Testis (tissue), 3 donors: Measurements from ENCODE around the gene CABCOCO1. TPM values are rescaled to one million over a fixed set of nuclear protein-coding genes. Genes with fewer than 3 reads are reported as not detected.

Experiments used
- DNase-seq: peaks from one replicate; pipeline ENCODE4 v3.0.0-alpha.2; 2019
- H3K27ac ChIP-seq, 2 donors: fragments of 200-600 bp; sonication (generic); one replicate each; pipeline ENCODE4 v1.5.1; 2019
- H3K27me3 ChIP-seq: fragments of 200-600 bp; sonication (generic); one replicate; pipeline ENCODE4 v1.5.1; 2019
- H3K36me3 ChIP-seq: fragments of 200-600 bp; sonication (generic); one replicate; pipeline ENCODE4 v1.5.1; 2017; ENCODE audit warnings: low read depth; ENCODE audit errors: missing control alignments
- H3K4me1 ChIP-seq: fragments of 200-600 bp; sonication (generic); one replicate; pipeline ENCODE4 v1.5.1; 2019
- H3K4me3 ChIP-seq, 2 donors: fragments of 200-600 bp; sonication (generic); one replicate each; pipeline ENCODE4 v1.5.1; 2017 to 2019
- H3K9me3 ChIP-seq: fragments of 200-600 bp; sonication (generic); one replicate; pipeline ENCODE4 v1.5.1; 2017
- CTCF ChIP-seq, 3 experiments: fragments of 450-650 bp in 2 of 3; fragments of 200-600 bp in 1 of 3; sonication (generic) in 1 of 3; IDR thresholded peaks; one replicate each; pipeline ENCODE4 v1.5.1; 2016 to 2019; ENCODE audit warnings: antibody characterized with exemption in 3 of 3, mild to moderate bottlenecking in 2 of 3, moderate library complexity in 1 of 3
- POLR2A ChIP-seq: fragments of 450-650 bp; IDR thresholded peaks from one replicate; pipeline ENCODE4 v1.6.1; 2017; ENCODE audit warnings: antibody characterized with exemption, mild to moderate bottlenecking, moderate library complexity
- WGBS, 2 donors: methylation state at CpG; one replicate each; pipeline ENCODE4 v1.1.5; 2018; 5-methylcytosine and 5-hydroxymethylcytosine counted together
- intact Hi-C: fragments of 100-400 bp; cut with DNase I; formaldehyde crosslinking; loops from one replicate; pipeline ENCODE4 v1.15.1; 2023; ENCODE audit warnings: low total_unique reads
- polyA plus RNA-seq: library from polyadenylated mRNA; stranded (reverse); fragments of 350-450 nt; fragmentation: Illumina TruSeq; extraction: RNeasy Lipid Tissue Mini Kit (QIAGEN cat#74804); gene quantifications from one replicate; pipeline ENCODE4 v1.2.3, GENCODE V29; 2014; ENCODE audit warnings: low read depth, low replicate concordance; ENCODE audit not compliant: insufficient read depth
- total RNA-seq, 2 donors: library from RNA; depleted of rRNA; stranded (reverse); fragments of >200 nt; gene quantifications; one replicate each; pipeline ENCODE4 v1.2.3, GENCODE V29; 2016

The CABCOCO1 gene
- total and polyA plus RNA-seq, 3 donors from 2014 or later, result 2.5 to 26.0 (median 10.2) TPM

GRCh38 chr10:61698968-61699655 lies 36.4 kb downstream of the CABCOCO1 start:
- Histone ChIP-seq H3K27me3 (no peaks in the 10 kb centered on the region), H3K4me3 (no peak overlapping the region), H3K27ac (no peak overlapping the region), H3K36me3 (no peaks in the 10 kb centered on the region), H3K4me1 (peaks cover 8% of the 10 kb centered on the region), H3K9me3 (no peaks in the 10 kb centered on the region)
- DNase-seq, result no peak
- 88 to 92% methylated on average over 4 of the region's 4 CpGs for WGBS, 2 donors
- TF ChIP-seq POLR2A (no peak), CTCF (IDR thresholded peaks at IDR 0.05) (no peak)
- intact Hi-C loops, result no loop called here

- no peak overlapping the region for H3K27ac ChIP-seq
- H3K36me3 ChIP-seq, result no peaks in the 10 kb centered on the region
- intact Hi-C loops, result no loop called here
- no peak for DNase-seq
- no peaks in the 10 kb centered on the region for H3K9me3 ChIP-seq
- no peaks in the 10 kb centered on the region for H3K27me3 ChIP-seq
- TF ChIP-seq POLR2A (no peak), CTCF (IDR thresholded peaks at IDR 0.05) (no peak)
- H3K4me1 ChIP-seq, result peaks cover 8% of the 10 kb centered on the region
- H3K4me3 ChIP-seq, result no peak overlapping the region
- 26 to 44% methylated on average over 2 of the region's 2 CpGs for WGBS, 2 donors
Observed at GRCh38 chr10:61701055-61701705, 38.5 kb downstream of the CABCOCO1 start.

- no peak for TF ChIP-seq POLR2A
- TF ChIP-seq CTCF (IDR thresholded peaks at IDR 0.05), result no peak
- DNase-seq, result no peak
- intact Hi-C loops, result no loop called here
Observed at GRCh38 chr10:61701706-61702105, 39.0 kb downstream of the CABCOCO1 start.

GRCh38 chr10:61702584-61702983 lies 39.9 kb downstream of the CABCOCO1 start:
- Histone ChIP-seq H3K27me3 (no peaks in the 10 kb centered on the region), H3K27ac (no peak overlapping the region), H3K9me3 (no peaks in the 10 kb centered on the region), H3K36me3 (no peaks in the 10 kb centered on the region), H3K4me1 (peaks cover 8% of the 10 kb centered on the region), H3K4me3 (no peak overlapping the region)
- WGBS, 2 donors, result 64 to 89% methylated on average over 2 of the region's 2 CpGs
- DNase-seq, result no peak
- TF ChIP-seq CTCF (IDR thresholded peaks at IDR 0.05) (no peak), POLR2A (no peak)
- intact Hi-C loops, result no loop called here

More at GRCh38 chr10:61701706-61702105, 39.0 kb downstream of the CABCOCO1 start:
- H3K4me3 ChIP-seq, result no peak overlapping the region
- H3K27ac ChIP-seq, result no peak overlapping the region
- no peaks in the 10 kb centered on the region for H3K27me3 ChIP-seq
- H3K9me3 ChIP-seq, result no peaks in the 10 kb centered on the region
- WGBS, 2 donors, result 35 to 36% methylated on average over 2 of the region's 2 CpGs
- H3K4me1 ChIP-seq, result peaks cover 8% of the 10 kb centered on the region
- H3K36me3 ChIP-seq, result no peaks in the 10 kb centered on the region
